HL-60 (cell line): ENCODE data around the gene APLP2.

Experiments
- DNase-seq, 2 experiments: peaks; one replicate each; pipeline ENCODE4 v3.0.0-alpha.2; 2010 to 2020; ENCODE audit warnings: low read depth in 1 of 2, low spot score in 1 of 2
- H3K27ac ChIP-seq: fragments of 250-450 bp; sonication (Bioruptor Pico); replicated peaks from 2 replicates; pipeline ENCODE4 v1.5.1; 2020; ENCODE audit warnings: mild to moderate bottlenecking, moderate library complexity
- H3K27me3 ChIP-seq: fragments of 250-450 bp; sonication (Bioruptor Pico); 2 replicates; pipeline ENCODE4 v1.5.1; 2021; ENCODE audit warnings: mild to moderate bottlenecking, moderate library complexity; ENCODE audit not compliant: insufficient read depth, poor library complexity, severe bottlenecking
- H3K4me3 ChIP-seq: replicated peaks from 2 replicates; pipeline ENCODE4 v1.5.1; 2011; ENCODE audit warnings: mild to moderate bottlenecking, control low read depth, low read length; ENCODE audit not compliant: insufficient read depth
- CTCF ChIP-seq: IDR thresholded peaks from one replicate; pipeline ENCODE4 v1.5.1; 2011; ENCODE audit warnings: low read length, control low read depth, inconsistent platforms; ENCODE audit not compliant: insufficient read depth
- GABPA ChIP-seq: IDR thresholded peaks from 2 replicates; pipeline ENCODE4 v1.6.1; 2012; ENCODE audit warnings: low read depth
- POLR2AphosphoS5 ChIP-seq: IDR thresholded peaks from 2 replicates; pipeline ENCODE4 v1.6.1; 2012; ENCODE audit warnings: low read depth
- SPI1 ChIP-seq: IDR thresholded peaks from 2 replicates; pipeline ENCODE4 v1.6.1; 2012; ENCODE audit warnings: low read depth, mild to moderate bottlenecking, borderline replicate concordance
- TF ChIP-seq, protein P1 (sequence below): IDR thresholded peaks from 2 replicates; pipeline ENCODE4 v1.6.1; 2012; ENCODE audit warnings: low read depth; ENCODE audit not compliant: insufficient replicate concordance

Gene APLP2

GRCh38 chr11:130125638-130126037 is 55.9 kb downstream of the APLP2 start:
- TF ChIP-seq, protein P1, sequence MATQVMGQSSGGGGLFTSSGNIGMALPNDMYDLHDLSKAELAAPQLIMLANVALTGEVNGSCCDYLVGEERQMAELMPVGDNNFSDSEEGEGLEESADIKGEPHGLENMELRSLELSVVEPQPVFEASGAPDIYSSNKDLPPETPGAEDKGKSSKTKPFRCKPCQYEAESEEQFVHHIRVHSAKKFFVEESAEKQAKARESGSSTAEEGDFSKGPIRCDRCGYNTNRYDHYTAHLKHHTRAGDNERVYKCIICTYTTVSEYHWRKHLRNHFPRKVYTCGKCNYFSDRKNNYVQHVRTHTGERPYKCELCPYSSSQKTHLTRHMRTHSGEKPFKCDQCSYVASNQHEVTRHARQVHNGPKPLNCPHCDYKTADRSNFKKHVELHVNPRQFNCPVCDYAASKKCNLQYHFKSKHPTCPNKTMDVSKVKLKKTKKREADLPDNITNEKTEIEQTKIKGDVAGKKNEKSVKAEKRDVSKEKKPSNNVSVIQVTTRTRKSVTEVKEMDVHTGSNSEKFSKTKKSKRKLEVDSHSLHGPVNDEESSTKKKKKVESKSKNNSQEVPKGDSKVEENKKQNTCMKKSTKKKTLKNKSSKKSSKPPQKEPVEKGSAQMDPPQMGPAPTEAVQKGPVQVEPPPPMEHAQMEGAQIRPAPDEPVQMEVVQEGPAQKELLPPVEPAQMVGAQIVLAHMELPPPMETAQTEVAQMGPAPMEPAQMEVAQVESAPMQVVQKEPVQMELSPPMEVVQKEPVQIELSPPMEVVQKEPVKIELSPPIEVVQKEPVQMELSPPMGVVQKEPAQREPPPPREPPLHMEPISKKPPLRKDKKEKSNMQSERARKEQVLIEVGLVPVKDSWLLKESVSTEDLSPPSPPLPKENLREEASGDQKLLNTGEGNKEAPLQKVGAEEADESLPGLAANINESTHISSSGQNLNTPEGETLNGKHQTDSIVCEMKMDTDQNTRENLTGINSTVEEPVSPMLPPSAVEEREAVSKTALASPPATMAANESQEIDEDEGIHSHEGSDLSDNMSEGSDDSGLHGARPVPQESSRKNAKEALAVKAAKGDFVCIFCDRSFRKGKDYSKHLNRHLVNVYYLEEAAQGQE: no peak
- TF ChIP-seq CTCF (no peak), POLR2AphosphoS5 (no peak), GABPA (no peak), SPI1 (no peak)
- no peaks in the 10 kb centered on the region for H3K27me3 ChIP-seq
- no peak for DNase-seq
- no peak overlapping the region for H3K4me3 ChIP-seq
- peak overlapping the region; percentile 71; the same call in 1 of the 2 replicates for H3K27ac ChIP-seq

DNA sequence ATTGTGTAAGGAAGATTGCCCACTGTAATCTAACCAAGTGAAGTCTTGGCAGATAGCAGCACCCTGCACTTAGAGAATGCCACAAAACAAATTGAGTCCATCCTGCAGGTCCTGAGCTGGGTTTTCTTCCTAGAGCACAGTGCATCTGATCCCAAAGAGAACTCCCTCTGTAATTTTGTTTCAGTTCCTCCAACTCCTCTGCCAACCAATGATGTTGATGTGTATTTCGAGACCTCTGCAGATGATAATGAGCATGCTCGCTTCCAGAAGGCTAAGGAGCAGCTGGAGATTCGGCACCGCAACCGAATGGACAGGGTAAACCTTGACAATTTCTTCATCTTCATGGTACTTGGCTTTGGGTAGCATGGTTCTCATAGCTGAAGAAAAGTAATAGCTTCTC is 56.8 kb downstream of the APLP2 start:
- no peak for DNase-seq
- H3K27ac ChIP-seq: no peak overlapping the region
- TF ChIP-seq, protein P1: no peak
- TF ChIP-seq GABPA (no peak), CTCF (no peak), POLR2AphosphoS5 (no peak), SPI1 (no peak)
- no peaks in the 10 kb centered on the region for H3K27me3 ChIP-seq
- no peak overlapping the region for H3K4me3 ChIP-seq

DNA sequence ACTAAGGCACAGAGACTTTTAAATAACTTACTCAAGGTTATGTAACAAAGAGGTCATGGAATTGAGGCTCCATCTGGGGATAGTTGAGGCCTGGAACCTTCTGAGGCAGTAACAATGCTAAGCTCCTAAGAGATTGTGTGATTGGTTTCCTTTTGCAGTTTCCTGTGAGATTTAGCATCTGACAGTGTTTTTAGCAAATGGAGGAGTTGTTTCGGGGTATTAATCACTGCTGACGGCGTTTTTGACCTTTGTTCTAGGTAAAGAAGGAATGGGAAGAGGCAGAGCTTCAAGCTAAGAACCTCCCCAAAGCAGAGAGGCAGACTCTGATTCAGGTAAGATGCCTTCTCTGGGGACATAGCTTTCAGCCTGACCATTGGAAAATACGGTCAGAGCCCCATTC is 57.8 kb downstream of the APLP2 start:
- no peak for DNase-seq
- no peaks in the 10 kb centered on the region for H3K27me3 ChIP-seq
- H3K4me3 ChIP-seq: no peak overlapping the region
- TF ChIP-seq POLR2AphosphoS5 (no peak), SPI1 (no peak), GABPA (no peak), CTCF (no peak)
- TF ChIP-seq, protein P1: no peak
- peak overlapping the region; percentile 24 for H3K27ac ChIP-seq
